Psoas muscle (tissue), 8 donors: ENCODE data around the gene LRRC73. TPM values are rescaled to one million over a fixed set of nuclear protein-coding genes. Genes with fewer than 3 reads are reported as not detected.

ENCODE experiments used
- ATAC-seq, 4 donors: fragments of 200-7000 bp; cut with Tn5 transposase; one replicate each; pipeline ENCODE4 v1.9.1; 2020; ENCODE audit warnings: moderate library complexity in 3 of 4, mild to moderate bottlenecking in 2 of 4
- DNase-seq, 2 donors: peaks; one replicate each; pipeline ENCODE4 v3.0.0-alpha.2; 2020
- H3K27ac ChIP-seq: fragments of 200-600 bp; one replicate; pipeline ENCODE4 v1.8.0; 2022
- H3K27me3 ChIP-seq, 3 donors: fragments of 200-600 bp in 1 of 3; one replicate each; pipeline versions ENCODE4 v1.6.1 to v1.8.0; 2013 to 2022; ENCODE audit warnings: low read length in 2 of 3, mild to moderate bottlenecking in 2 of 3, moderate library complexity in 1 of 3; ENCODE audit not compliant: insufficient read depth in 3 of 3
- H3K36me3 ChIP-seq, 2 donors: fragments of 200-600 bp in 1 of 2; one replicate each; pipeline versions ENCODE4 v1.6.1 to v1.8.0; 2013 to 2022; ENCODE audit warnings: low read depth in 1 of 2, mild to moderate bottlenecking in 1 of 2, moderate library complexity in 1 of 2; ENCODE audit not compliant: insufficient read depth in 1 of 2
- H3K4me1 ChIP-seq: fragments of 200-600 bp; one replicate; pipeline ENCODE4 v1.8.0; 2022
- H3K4me3 ChIP-seq: fragments of 200-600 bp; one replicate; pipeline ENCODE4 v1.8.0; 2022; ENCODE audit warnings: mild to moderate bottlenecking
- H3K9me3 ChIP-seq: fragments of 200-600 bp; one replicate; pipeline ENCODE4 v1.8.0; 2022
- WGBS, 3 donors: extraction: QIAGEN DNeasy Blood & Tissue Kit; methylation state at CpG; one replicate each; pipeline versions ENCODE4 v1.1.6 to v1.1.7; 2013; 5-methylcytosine and 5-hydroxymethylcytosine counted together
- intact Hi-C, 2 donors: fragments of 100-400 bp; cut with DNase I; formaldehyde crosslinking; loops; one replicate each; pipeline versions ENCODE4 v1.11.0 to v1.14.2; 2022
- polyA plus RNA-seq, 3 donors: library from polyadenylated mRNA; stranded (reverse); fragments of 200-250 nt; gene quantifications; one replicate each; pipeline ENCODE4 v1.2.3, GENCODE V29; 2013
- total RNA-seq, 4 donors: library from RNA; stranded (reverse); fragmentation: NEBNext Ultra II Directional in 2 of 4; extraction: Animal tissue kit (Norgen Biotek cat#: 25700) in 2 of 4; gene quantifications; one replicate each; pipeline versions ENCODE4 v1.2.1 to v1.2.4, GENCODE V29; 2021 to 2023
- TF ChIP-seq, protein P1 (sequence below): fragments of 200-600 bp; IDR thresholded peaks from one replicate; pipeline ENCODE4 v1.8.0; 2022; ENCODE audit warnings: antibody characterized with exemption
- donor health status: healthy with polysubstance abuse.
- donor health status: DM: no; HTN: no; CAD: no; lungs with moderate emphysema.
- donor health status: Bipolar disorder and iron deficiency.
- donor health status: healthy.
- donor health status: DM: yes; HTN: yes; CAD: no.
- donor health status: DM: no; HTN: no; CAD: no.
- donor health status: DM: no; HTN: no; CAD: no.
- donor health status: DM: yes; HTN: yes; CAD: no.

LRRC73 gene
- total and polyA plus RNA-seq, 7 donors: 0.10 to 0.29 (median 0.23) TPM; not detected in 3

- H3K27ac ChIP-seq: no peak overlapping the region
- 74 to 79% (median 75%) methylated on average over 1 of the region's 1 CpG for WGBS, 3 donors
- no peaks in the 10 kb centered on the region for H3K4me1 ChIP-seq
- ATAC-seq: no peak
- DNase-seq: no peak
- no peak overlapping the region for H3K4me3 ChIP-seq
- H3K9me3 ChIP-seq: no peaks in the 10 kb centered on the region
- H3K36me3 ChIP-seq: no peaks in the 10 kb centered on the region
- no peaks in the 10 kb centered on the region for H3K27me3 ChIP-seq
- intact Hi-C loops: no loop called here
- TF ChIP-seq, protein P1, sequence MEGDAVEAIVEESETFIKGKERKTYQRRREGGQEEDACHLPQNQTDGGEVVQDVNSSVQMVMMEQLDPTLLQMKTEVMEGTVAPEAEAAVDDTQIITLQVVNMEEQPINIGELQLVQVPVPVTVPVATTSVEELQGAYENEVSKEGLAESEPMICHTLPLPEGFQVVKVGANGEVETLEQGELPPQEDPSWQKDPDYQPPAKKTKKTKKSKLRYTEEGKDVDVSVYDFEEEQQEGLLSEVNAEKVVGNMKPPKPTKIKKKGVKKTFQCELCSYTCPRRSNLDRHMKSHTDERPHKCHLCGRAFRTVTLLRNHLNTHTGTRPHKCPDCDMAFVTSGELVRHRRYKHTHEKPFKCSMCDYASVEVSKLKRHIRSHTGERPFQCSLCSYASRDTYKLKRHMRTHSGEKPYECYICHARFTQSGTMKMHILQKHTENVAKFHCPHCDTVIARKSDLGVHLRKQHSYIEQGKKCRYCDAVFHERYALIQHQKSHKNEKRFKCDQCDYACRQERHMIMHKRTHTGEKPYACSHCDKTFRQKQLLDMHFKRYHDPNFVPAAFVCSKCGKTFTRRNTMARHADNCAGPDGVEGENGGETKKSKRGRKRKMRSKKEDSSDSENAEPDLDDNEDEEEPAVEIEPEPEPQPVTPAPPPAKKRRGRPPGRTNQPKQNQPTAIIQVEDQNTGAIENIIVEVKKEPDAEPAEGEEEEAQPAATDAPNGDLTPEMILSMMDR: no peak
Measured at GRCh38 chr6:43471399-43471798, 38.7 kb downstream of the LRRC73 start.

DNA sequence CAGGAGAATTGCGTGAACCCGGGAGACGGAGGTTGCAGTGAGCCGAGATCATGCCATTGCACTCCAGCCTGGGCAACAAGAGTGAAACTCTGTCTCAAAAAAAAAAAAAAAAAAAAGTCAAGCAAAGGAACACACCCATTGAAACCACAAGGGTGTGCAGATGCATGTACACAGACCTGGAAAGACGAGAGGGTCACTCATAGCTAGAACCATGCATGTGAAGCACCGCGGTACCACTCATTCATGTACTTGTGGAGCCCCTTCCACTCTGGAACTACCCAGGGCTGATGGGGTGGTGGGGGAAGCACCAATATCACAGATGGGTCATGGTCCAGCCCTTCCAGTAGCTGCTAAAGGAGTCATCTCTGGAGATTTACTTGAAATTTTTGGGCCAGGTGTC, 40.2 kb downstream of the LRRC73 start:
- no peak for DNase-seq
- no peak for ATAC-seq
- intact Hi-C loops: no loop called here
- H3K27me3 ChIP-seq: peaks cover 0 to 10% (median 0%) of the 10 kb centered on the region in 3 donors
- no peaks in the 10 kb centered on the region for H3K36me3 ChIP-seq
- H3K4me1 ChIP-seq: no peaks in the 10 kb centered on the region
- H3K4me3 ChIP-seq: no peak overlapping the region
- TF ChIP-seq, protein P1: no peak
- H3K9me3 ChIP-seq: no peaks in the 10 kb centered on the region
- no peak overlapping the region for H3K27ac ChIP-seq
- WGBS, 3 donors: 85 to 91% (median 88%) methylated on average over 7 of the region's 7 CpGs

GRCh38 chr6:43468748-43469681, 41.1 kb downstream of the LRRC73 start:
- intact Hi-C loops: no loop called here
- TF ChIP-seq, protein P1: no peak
- no peaks in the 10 kb centered on the region for H3K36me3 ChIP-seq
- H3K4me1 ChIP-seq: no peaks in the 10 kb centered on the region
- no peak overlapping the region for H3K27ac ChIP-seq
- ATAC-seq (no peak), DNase-seq (no peak)
- 69 to 77% (median 72%) methylated on average over 13 of the region's 13 CpGs for WGBS, 3 donors
- no peak overlapping the region for H3K4me3 ChIP-seq
- no peaks in the 10 kb centered on the region for H3K9me3 ChIP-seq
- peaks cover 0 to 10% (median 0%) of the 10 kb centered on the region in 3 donors for H3K27me3 ChIP-seq

DNA sequence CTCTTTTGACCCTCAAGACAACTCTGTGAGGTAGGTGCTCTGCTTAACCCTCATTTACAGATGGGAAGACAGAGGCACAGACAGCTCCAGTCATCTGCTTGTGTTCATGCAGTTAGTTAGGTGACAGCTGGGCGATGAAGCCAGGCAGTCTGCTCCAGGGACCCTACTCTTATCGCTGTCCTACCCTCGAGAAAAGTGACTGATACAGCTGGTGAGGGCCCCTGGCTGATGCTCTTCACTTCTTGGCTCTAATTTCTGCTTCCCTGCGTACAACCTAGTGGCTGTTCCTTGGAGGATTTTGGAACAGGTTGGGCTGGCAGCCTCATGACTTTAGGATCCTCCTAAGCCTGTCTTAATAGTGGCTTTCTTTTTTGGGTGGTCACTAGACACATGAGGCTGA, 41.9 kb downstream of the LRRC73 start:
- WGBS, 3 donors: 67 to 74% (median 73%) methylated on average over 4 of the region's 4 CpGs

More for the DNA sequence above, 41.9 kb downstream of the LRRC73 start:
- no peaks in the 10 kb centered on the region for H3K36me3 ChIP-seq
- peaks cover 0 to 14% (median 0%) of the 10 kb centered on the region in 3 donors for H3K27me3 ChIP-seq
- H3K4me1 ChIP-seq: no peaks in the 10 kb centered on the region
- no peak overlapping the region for H3K4me3 ChIP-seq
- H3K27ac ChIP-seq: no peak overlapping the region
- TF ChIP-seq, protein P1: no peak
- intact Hi-C loops: no loop called here
- DNase-seq (no peak), ATAC-seq (no peak)
- H3K9me3 ChIP-seq: no peaks in the 10 kb centered on the region
